Measurements from ENCODE around the gene CAMTA1.

The CAMTA1 gene

GRCh38 chr1:7372477-7373120, 587.3 kb downstream of the CAMTA1 start:
- no peak for TF ChIP-seq CTCF (conservative IDR thresholded peaks at IDR 0.05; ENCODE audit: low read depth, low read length)
- DNase-seq (ENCODE audit: low read depth): no peak
- H3K4me3 ChIP-seq (ENCODE audit: low read depth, low read length): no peak overlapping the region

GRCh38 chr1:7373251-7373650, 588.0 kb downstream of the CAMTA1 start:
- no peak for DNase-seq (ENCODE audit: low read depth)
- no peak overlapping the region for H3K4me3 ChIP-seq (ENCODE audit: low read depth, low read length)
- no peak for TF ChIP-seq CTCF (conservative IDR thresholded peaks at IDR 0.05; ENCODE audit: low read depth, low read length)

DNA sequence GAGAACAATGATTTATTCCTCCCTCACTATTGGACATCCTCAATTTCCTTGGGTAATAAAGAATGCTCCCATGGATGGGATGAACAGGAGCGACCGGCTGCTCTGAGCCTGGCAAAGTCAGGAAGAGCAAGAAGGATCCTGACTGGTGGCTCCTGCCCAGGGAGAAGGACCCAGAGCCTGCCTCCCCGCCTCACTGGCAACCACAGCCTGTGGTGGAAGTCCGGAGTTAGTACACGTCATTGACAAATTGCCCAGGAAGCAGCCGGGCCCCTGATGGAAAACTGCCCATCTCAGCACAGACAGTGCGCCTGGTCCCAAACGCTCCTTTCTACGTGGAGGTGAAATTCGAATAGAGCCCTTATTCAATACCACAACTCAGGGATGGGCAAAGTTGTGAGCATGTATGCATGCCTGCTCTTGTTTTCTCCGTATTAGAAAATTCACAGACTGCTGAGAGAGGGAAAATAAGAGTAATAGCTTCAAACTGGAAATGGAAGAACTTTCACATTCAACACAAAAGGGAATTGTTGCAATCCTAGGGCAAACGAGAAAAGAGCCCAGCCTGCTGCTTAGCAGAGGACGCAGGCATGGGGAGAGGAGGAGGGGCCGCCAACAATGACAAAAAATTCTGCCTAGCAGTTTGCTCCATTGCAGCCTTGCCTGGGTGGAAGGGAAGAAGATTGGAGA, 588.8 kb downstream of the CAMTA1 start:
- H3K4me3 ChIP-seq (ENCODE audit: low read depth, low read length): no peak overlapping the region
- TF ChIP-seq CTCF (conservative IDR thresholded peaks at IDR 0.05; ENCODE audit: low read depth, low read length): no peak
- no peak for DNase-seq (ENCODE audit: low read depth)

DNA sequence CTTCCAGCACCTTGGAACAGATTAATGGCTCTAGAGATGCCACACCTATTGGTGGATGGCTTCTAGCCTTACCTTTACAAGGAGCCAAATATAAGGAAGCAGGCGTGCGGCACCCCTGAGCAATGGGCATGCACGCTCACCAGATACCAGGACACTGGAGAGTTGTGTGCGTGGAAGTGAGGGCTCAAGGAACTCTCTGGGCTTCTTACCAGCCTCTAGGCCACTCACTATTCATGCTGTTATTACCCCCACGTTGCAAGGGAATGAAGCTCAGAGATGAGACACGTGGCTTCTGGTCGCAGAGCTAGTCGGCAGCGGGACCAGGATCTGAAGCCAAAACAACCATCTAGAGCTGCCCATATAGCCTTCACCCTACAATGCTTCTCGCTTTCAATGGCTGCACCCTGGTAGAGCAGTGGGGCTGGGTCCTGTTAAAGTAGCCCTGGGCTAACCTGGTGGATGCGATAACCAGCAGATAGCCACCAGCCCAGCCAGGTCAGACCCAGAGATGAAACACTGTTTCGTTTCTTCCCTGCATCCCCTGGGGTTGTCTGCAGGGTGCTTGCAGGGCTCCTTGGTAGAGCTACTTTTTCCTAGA, 589.4 kb downstream of the CAMTA1 start:
- no peak for DNase-seq (ENCODE audit: low read depth)
- H3K4me3 ChIP-seq (ENCODE audit: low read depth, low read length): no peak overlapping the region
- no peak for TF ChIP-seq CTCF (conservative IDR thresholded peaks at IDR 0.05; ENCODE audit: low read depth, low read length)

DNA sequence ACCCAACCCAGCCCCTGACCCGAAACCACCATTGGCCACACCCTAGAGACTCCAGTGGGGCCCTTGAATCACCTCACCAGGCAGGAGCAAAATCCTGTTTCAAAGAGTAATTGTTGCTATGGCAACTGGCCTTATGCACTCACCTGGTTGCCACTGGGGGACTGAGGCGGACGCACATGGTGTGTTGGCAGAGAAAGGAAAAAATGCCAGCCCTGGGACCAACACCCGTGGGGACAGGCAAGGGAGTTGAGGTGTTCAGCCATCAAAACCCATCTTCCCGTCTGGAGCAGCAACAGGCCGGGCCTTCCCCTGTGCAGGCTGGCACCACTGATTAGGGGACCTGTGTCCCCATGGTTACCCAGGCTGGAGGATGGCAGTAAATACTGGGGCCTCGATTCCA, 590.1 kb downstream of the CAMTA1 start:
- H3K4me3 ChIP-seq (ENCODE audit: low read depth, low read length): no peak overlapping the region
- no peak for DNase-seq (ENCODE audit: low read depth)
- TF ChIP-seq CTCF (conservative IDR thresholded peaks at IDR 0.05; ENCODE audit: low read depth, low read length): no peak

- TF ChIP-seq CTCF (conservative IDR thresholded peaks at IDR 0.05; ENCODE audit: low read depth, low read length): no peak
- DNase-seq (ENCODE audit: low read depth): no peak
Measured at GRCh38 chr1:7375781-7376660, 590.8 kb downstream of the CAMTA1 start.

More at GRCh38 chr1:7375781-7376660, 590.8 kb downstream of the CAMTA1 start:
- H3K4me3 ChIP-seq (ENCODE audit: low read depth, low read length): no peak overlapping the region

Data from choroid plexus epithelial cell (primary cell).